NB4 (cell line): ENCODE results near the gene DUSP5.

ENCODE experiments used
- DNase-seq: peaks from one replicate; pipeline ENCODE4 v3.0.0; 2010; ENCODE audit warnings: low read depth
- H3K4me3 ChIP-seq: one replicate; pipeline ENCODE4 v1.5.1; 2011; ENCODE audit warnings: mild to moderate bottlenecking, low read depth, low read length, moderate library complexity
- MYC ChIP-seq: IDR thresholded peaks from 2 replicates; pipeline ENCODE4 v1.6.1; 2011; ENCODE audit warnings: low read depth, low read length
- POLR2A ChIP-seq: IDR thresholded peaks from 2 replicates; pipeline ENCODE4 v1.6.1; 2011; ENCODE audit warnings: mild to moderate bottlenecking; ENCODE audit not compliant: insufficient read length; ENCODE audit errors: extremely low read depth
- TF ChIP-seq, protein P1 (sequence below): IDR thresholded peaks from 2 replicates; pipeline ENCODE4 v1.6.1; 2011; ENCODE audit warnings: low read depth, low read length
- TF ChIP-seq, protein P2 (sequence below): IDR thresholded peaks from one replicate; pipeline ENCODE4 v1.5.1; 2012; ENCODE audit warnings: low read depth, low read length

The DUSP5 gene

DNA sequence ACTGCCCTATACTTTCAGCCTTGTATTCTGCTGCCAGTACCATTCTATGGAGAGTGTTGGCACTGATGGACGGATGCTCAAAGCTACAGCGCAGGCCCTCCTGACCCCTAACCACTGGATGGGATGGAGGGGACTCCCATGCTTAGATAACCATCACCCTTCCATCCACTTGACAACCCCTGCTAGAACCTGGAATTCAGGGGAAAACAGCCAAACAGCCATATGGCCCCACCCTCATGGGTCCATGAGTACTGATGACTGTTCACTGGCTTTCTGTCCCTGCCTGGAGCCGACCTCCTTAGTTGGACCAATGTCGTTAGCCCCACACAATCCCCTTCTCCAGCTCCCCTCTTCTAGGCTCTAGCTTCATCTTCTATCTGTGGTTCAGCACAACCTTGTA is 16.2 kb downstream of the DUSP5 start:
- no peak overlapping the region for H3K4me3 ChIP-seq
- TF ChIP-seq, protein P1, sequence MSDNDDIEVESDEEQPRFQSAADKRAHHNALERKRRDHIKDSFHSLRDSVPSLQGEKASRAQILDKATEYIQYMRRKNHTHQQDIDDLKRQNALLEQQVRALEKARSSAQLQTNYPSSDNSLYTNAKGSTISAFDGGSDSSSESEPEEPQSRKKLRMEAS, result no peak
- TF ChIP-seq, protein P2, sequence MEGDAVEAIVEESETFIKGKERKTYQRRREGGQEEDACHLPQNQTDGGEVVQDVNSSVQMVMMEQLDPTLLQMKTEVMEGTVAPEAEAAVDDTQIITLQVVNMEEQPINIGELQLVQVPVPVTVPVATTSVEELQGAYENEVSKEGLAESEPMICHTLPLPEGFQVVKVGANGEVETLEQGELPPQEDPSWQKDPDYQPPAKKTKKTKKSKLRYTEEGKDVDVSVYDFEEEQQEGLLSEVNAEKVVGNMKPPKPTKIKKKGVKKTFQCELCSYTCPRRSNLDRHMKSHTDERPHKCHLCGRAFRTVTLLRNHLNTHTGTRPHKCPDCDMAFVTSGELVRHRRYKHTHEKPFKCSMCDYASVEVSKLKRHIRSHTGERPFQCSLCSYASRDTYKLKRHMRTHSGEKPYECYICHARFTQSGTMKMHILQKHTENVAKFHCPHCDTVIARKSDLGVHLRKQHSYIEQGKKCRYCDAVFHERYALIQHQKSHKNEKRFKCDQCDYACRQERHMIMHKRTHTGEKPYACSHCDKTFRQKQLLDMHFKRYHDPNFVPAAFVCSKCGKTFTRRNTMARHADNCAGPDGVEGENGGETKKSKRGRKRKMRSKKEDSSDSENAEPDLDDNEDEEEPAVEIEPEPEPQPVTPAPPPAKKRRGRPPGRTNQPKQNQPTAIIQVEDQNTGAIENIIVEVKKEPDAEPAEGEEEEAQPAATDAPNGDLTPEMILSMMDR, result no peak
- TF ChIP-seq POLR2A, result no peak
- TF ChIP-seq MYC, result no peak
- DNase-seq, result no peak

DNA sequence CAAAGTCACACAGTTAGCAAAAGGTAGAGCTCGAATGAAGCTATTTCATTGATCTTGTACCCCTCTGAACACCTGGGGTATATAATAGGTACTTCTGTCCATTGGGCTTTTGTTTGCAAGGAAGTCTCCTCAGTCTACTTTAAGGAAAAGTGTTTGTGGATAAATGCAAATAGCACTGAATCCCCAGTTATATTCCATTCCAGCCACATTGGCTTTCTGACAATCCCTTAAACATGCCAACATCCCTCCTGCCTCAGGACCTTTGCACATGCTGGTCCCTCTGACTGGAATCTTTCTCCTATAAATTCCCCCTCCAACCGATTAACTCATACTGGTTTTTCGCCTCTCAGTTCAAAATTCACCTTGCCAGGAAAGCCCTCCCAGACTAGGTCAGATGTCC is 17.1 kb downstream of the DUSP5 start:
- H3K4me3 ChIP-seq, result no peak overlapping the region
- TF ChIP-seq, protein P2, result no peak
- TF ChIP-seq, protein P1, result no peak
- TF ChIP-seq POLR2A, result no peak
- TF ChIP-seq MYC, result no peak
- DNase-seq, result no peak

DNA sequence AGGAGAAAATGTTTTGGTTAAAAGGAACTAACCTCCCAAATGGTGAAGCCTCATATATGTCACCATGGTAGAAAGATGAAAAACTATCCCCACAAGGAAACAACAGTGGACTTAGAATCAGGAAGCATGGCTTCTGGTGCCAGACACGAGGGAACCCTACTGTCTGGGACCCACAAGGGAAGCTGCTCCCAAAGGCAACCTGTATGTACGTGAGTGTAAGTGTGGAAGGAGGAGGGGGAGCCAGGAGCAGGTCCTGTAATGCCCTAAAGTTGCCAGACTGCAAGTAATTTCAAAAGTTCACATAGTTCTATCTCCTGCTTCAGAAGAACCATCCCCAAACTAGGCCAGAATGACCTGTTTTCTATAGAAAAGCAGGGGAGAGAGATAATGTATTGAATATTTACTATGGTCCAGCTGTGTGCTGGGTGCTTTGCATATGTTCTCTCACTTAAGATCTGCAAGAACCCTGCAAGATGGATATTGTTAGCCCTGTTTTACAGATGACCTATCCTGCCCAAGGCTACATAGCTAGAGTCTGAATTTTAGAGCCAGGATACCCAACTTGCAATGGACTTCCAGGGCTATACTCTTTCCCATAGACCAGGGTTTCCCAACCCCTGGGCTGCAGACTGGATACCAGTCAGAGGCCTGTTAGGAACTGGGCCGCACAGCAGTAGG is 19.2 kb downstream of the DUSP5 start:
- H3K4me3 ChIP-seq, result no peak overlapping the region
- TF ChIP-seq, protein P1, result no peak
- TF ChIP-seq, protein P2, result no peak
- TF ChIP-seq MYC (no peak), POLR2A (no peak)
- no peak for DNase-seq

DNA sequence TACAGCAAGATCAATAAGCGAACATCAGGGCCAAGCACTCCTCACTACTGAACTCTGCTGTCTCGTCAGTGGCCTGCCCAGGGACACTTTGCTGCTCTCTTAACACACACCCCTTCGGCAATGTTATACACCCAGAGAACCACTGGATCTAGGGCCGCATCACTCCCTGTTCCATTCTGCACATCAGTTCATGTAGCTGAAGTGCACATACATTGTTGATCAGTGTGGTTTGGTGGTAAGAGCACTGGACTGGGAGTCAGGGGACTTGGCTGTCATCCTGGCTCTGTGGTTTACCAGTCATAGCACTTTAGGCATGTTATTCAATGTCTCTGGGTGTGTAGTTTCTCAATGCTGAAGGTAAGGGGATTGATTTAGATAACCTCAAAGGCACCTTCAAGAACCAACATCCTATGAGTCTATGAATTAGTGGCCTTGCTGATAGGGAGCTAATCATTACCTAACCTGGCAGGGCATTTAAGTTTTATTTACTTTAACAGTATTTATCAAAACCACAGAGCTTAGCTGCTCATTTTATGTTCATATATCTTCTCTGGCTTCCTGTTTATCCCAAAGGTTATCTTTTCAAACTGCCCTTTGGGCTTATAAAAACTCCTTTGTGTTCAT is 24.8 kb downstream of the DUSP5 start:
- no peak overlapping the region for H3K4me3 ChIP-seq
- TF ChIP-seq, protein P1, result no peak
- TF ChIP-seq MYC (no peak), POLR2A (no peak)
- TF ChIP-seq, protein P2, result no peak
- DNase-seq, result no peak

DNA sequence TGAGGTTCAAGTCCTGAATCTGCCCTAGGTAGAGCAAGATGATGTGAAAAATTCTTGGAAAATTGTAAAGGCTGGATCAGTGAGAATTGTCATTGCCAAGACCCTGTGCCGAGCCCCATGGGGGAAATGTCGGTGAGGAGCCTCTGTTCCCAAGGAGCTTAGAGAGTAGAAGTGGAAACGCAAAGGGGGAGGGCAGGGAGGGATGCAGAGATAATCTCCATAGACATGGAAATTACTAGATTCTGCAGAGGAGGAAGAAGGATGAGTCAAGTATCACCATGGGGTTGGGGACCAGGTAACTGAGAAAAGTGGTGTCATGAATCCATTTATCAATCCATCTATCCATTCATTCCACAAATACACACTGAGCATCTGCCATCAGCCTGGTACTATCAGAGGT is 26.0 kb downstream of the DUSP5 start:
- no peak for TF ChIP-seq POLR2A
- TF ChIP-seq, protein P1, result no peak
- TF ChIP-seq, protein P2, result no peak
- no peak for TF ChIP-seq MYC
- no peak overlapping the region for H3K4me3 ChIP-seq
- no peak for DNase-seq
